HPDE6-E6E7 (cell line): ENCODE data around the gene IL16.
"Not testable (repeated sequence)": the region's sequence is repeated elsewhere in the genome, so short reads cannot be mapped to it uniquely, and the experiment has no call there.

ENCODE experiments used
- DNase-seq: peaks from one replicate; pipeline ENCODE4 v3.0.0; 2011; ENCODE audit warnings: missing footprints; ENCODE audit errors: extremely low spot score

The IL16 gene

GRCh38 chr15:81312790-81313543, 116.3 kb downstream of the IL16 start:
- peak; percentile 95 for DNase-seq

GRCh38 chr15:81313686-81314085, 117.0 kb downstream of the IL16 start:
- DNase-seq, result no peak

GRCh38 chr15:81314378-81314777, 117.7 kb downstream of the IL16 start:
- no peak for DNase-seq

GRCh38 chr15:81315452-81316175, 118.9 kb downstream of the IL16 start:
- DNase-seq, result no peak

- DNase-seq, result no peak
Measured at GRCh38 chr15:81316267-81316666, 119.6 kb downstream of the IL16 start.

- DNase-seq, result no peak
Measured at GRCh38 chr15:81317642-81318017, 121.0 kb downstream of the IL16 start.

- DNase-seq, result no peak
Measured at GRCh38 chr15:81321667-81322066, 125.0 kb downstream of the IL16 start.

GRCh38 chr15:81322676-81323253, 126.1 kb downstream of the IL16 start:
- DNase-seq, result no peak

GRCh38 chr15:81323559-81323943, 126.9 kb downstream of the IL16 start:
- no peak for DNase-seq

GRCh38 chr15:81323944-81324881, 127.5 kb downstream of the IL16 start, which contains the start of gene STARD5:
TSS of gene STARD5 (minus strand) at chr15:81324141. CDS start at chr15:81324099, 42 bp downstream.
- peak; percentile 96 for DNase-seq

GRCh38 chr15:81326466-81327212, 130.0 kb downstream of the IL16 start:
- DNase-seq, result no peak

- no peak for DNase-seq
Measured at GRCh38 chr15:81327516-81327915, 130.8 kb downstream of the IL16 start.

GRCh38 chr15:81329446-81329845, 132.8 kb downstream of the IL16 start:
- DNase-seq, result no peak

GRCh38 chr15:81330366-81331090, 133.8 kb downstream of the IL16 start:
- DNase-seq, result no peak

- DNase-seq, result not testable (repeated sequence)
Measured at GRCh38 chr15:81331141-81331540, 134.5 kb downstream of the IL16 start.

- DNase-seq, result no peak
Measured at GRCh38 chr15:81331600-81331999, 134.9 kb downstream of the IL16 start.

GRCh38 chr15:81332326-81332725, 135.6 kb downstream of the IL16 start:
- DNase-seq, result no peak

- no peak for DNase-seq
Measured at GRCh38 chr15:81333363-81333762, 136.7 kb downstream of the IL16 start.

- DNase-seq, result no peak
Measured at GRCh38 chr15:81334768-81335435, 138.2 kb downstream of the IL16 start.

GRCh38 chr15:81335631-81336030, 139.0 kb downstream of the IL16 start:
- DNase-seq, result no peak
